GM21576 (cell line): Measurements from ENCODE around the gene PRDM15.

Experiments used
- ATAC-seq: cut with Tn5 transposase; IDR thresholded peaks from one replicate; pipeline ENCODE4 v1.9.1; 2021; ENCODE audit warnings: mild to moderate bottlenecking, moderate library complexity; ENCODE audit not compliant: unreplicated experiment

Gene PRDM15

GRCh38 chr21:41784456-41785102 is 94.6 kb downstream of the PRDM15 start:
- no peak for ATAC-seq

DNA sequence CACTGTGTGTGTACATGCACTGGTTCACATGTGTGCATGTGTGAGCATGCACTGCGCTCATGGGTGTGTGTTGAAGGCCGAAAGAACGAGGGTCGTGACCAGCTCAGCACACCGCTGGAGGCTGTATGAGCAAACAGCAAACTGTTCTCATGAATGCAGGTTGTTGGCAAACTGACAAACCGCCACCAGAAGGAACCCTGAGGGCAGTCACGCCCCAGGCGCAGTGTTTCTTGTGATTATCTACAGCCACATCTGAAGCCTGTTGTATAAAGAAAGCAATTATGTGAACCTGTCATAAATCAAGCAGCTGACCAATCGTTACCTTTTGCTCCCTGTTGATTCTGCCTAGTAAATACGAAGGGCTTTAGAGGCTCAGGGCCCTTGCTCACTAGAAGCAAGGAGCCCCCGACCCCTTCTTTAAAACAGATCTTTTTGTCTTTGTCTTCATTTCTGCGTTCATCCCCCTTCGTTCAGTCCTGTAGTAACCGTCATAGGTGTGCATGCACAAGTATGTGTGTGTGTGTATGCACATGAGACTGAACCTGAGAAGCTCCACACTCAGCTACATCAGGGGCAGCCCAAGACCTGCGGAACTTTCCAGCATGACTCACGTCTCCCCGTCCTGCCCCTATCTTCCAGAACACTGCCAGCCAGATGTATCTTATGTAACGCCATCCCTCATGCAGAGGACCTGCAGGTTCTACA is 95.5 kb downstream of the PRDM15 start:
- no peak for ATAC-seq

- no peak for ATAC-seq
Observed at GRCh38 chr21:41781050-41781410, 98.1 kb downstream of the PRDM15 start.

DNA sequence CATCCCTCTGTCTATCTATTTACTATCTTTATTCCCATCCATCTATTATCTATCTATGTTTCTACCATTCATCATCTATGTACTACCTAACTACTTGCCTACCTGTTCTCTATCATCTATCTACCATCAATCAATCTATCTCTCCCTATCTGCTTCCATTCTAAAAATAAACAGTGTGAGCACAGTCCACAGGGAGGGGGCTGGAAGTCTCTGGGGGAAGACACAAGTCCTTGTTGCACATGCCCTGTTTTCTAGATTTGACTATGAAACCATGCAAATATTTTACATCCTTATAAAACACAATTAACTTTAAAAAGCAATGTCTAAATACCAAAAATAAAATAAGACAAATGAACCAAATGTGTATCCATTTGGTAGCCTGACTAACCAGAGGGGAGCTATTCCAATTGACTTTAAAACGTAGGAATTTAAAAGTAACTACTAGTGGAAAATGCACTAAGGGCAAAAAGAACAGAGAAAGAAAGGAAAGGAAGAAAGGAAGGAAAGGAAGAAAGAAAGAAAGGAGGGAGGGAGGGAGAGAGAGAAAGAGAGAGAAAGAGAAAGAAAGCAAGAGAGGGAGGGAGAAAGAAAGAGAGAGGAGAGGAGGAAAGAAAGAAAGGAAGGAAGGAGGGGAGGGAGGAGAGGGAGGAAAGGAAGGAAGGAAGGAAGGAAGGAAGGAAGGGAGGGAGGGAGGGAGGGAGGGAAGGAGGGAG is 98.7 kb downstream of the PRDM15 start:
- no peak for ATAC-seq

DNA sequence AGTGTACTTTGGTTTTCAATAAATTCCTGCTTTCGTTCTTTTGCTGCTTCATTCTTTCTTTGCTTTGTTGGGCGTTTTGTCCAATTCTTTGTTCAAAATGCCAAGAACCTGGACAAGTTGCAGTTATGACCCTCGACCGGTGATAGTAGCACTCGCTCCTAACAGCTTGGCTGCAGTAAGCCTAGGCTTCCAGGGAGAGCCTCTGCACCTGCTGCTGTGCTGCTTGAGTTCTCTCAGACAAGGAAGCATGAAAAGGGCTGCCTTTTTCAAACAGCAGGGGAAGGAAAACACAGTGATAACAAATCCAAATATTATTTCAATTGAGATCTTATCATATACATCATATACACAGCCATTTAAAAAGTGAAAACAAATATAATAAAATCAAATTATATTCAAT is 99.5 kb downstream of the PRDM15 start:
- no peak for ATAC-seq

- ATAC-seq: no peak
Observed at GRCh38 chr21:41778930-41779600, 100.1 kb downstream of the PRDM15 start.

- no peak for ATAC-seq
Observed at GRCh38 chr21:41777951-41778815, 101.0 kb downstream of the PRDM15 start.

GRCh38 chr21:41776778-41777177 is 102.4 kb downstream of the PRDM15 start:
- ATAC-seq: no peak

DNA sequence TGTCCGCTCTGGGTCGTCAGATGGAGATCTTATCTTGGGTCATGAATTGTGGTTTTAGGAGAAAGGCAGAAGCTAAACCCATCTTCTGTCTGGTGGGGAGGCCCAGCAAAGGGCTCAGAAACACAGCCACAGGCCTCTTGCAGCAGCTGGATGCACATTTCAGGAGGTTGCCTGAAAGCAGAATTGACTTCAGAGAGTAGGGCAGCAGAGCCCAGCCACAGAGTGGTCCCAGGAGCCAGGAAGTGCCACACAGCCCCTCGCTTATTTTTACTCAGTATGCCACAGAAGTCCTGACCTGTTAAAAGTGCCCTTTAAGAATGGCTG is 104.0 kb downstream of the PRDM15 start:
- no peak for ATAC-seq

GRCh38 chr21:41774467-41775148 is 104.5 kb downstream of the PRDM15 start:
- ATAC-seq: no peak

- ATAC-seq: no peak
Observed at GRCh38 chr21:41772351-41773080, 106.6 kb downstream of the PRDM15 start.

DNA sequence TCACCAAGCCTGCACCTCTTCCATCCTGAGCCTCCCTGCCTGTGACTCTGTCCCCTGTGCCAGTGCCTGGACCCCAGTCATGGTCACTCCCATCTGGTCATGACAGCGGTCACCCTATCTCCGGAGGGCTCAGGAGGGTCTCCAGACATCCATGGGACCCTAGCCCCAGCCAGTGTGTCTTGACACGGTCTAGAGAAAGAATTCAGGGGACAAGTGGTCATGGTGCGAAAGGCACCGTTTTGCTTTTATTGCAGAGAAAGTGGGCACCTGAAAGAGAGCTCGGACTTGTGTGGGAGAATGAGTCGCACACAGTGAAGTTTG is 107.6 kb downstream of the PRDM15 start:
- ATAC-seq: no peak

DNA sequence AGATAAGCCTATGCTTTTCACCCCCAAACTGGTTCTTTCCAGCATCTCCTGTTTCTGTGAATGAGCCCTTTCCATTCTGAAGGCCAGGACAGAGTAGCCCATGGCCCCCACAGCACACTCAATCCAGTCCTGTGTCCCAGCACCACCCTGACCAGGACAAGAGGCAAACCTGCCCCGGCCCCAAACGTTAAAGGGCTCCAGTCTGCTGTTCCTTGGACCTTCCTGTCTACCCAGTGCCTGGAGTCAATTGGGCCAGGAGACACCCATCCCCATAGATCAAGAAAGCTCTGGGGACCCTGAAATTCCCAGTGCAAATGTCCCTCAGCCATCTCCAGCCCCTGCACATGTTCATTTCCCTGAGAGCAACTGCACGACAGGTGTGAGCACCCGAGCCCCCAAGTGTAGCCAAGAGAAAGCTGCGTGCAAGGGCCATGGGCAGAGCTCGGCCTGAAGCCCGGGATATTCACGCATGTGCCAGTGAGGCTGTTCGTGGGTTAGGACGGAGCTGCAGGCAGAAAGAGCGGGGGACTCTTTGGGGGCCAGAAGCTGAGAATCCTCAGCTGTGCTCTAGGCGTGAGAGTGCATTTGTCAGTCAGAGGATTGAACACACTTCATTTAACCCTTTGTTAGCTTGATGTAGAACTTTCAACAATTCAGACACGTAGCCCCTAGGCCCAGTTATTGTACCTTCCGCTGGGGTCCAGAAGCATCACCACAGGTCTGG is 108.1 kb downstream of the PRDM15 start:
- ATAC-seq: no peak

DNA sequence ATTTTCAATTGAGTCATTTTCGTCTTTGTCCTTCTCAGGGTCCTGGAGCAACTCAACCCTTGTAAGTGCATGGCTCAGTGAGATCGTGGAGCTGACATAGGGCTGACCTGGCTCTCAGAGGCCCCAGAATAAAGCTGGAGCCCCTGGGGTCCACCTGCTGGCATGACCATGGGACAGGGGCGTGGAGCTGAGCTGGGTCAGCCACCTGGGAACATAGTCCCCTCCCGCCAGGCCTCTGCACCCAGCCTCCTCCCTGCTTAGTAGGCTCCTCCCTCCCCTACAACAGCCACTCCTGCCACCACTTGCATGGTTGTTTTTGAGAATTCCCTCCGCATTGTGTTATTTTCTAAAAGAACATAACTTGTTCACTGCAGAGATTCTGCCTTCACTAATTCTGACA is 109.2 kb downstream of the PRDM15 start:
- no peak for ATAC-seq

DNA sequence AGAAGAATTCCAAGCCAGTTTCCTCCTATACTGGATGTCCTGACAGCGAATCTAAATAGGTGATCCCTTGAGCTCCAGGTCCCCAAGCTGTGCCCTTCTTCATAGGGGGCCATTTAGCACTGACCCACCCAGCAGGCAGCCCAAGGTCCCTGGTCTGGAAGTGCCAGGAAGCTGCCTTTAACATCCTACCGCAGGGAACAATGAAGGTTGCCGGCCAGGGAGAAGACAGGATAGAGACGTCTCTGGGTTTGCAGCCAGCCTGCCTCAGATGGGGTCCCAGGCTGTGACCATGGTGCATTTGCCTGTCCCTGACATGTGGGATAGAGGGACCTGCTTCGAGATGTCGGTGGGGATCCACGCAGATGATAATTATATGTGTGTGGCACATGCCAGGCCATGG is 109.6 kb downstream of the PRDM15 start:
- no peak for ATAC-seq

GRCh38 chr21:41769111-41769510 is 110.0 kb downstream of the PRDM15 start:
- no peak for ATAC-seq

DNA sequence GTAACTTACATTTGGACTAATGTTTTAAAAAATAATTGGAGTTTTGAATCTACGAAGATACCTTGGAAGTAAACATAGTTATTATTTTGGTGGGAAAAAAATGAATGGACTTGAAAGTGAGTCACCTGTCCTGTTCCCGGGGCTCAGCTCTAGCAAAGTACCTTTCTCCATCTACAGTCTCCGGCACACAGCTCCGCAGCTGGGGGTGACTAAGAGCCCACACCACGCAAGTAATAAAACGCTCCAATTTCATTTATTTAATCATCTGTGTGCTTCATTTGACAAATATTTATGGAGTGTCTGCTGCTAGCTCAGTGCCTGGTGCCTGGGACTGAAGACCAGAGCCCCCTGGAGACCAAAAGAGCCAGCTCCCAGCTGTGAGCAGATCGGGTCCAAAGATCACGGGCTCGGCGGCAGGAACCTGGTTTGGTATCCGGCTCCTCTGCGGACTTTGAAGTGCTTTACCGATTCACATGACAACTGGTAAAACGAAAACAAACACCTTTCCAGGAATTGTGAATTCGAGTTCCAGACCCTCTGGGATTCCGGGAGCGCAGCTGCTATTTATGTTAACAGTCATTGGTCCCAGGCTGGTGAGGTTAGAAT is 110.6 kb downstream of the PRDM15 start:
- no peak for ATAC-seq

GRCh38 chr21:41767606-41768436 is 111.3 kb downstream of the PRDM15 start:
- no peak for ATAC-seq
